Body of pancreas (tissue), 4 donors: Measurements from ENCODE around the gene DPH6.

ENCODE experiments used
- POLR2A ChIP-seq, 3 donors: fragments of 450-650 bp; IDR thresholded peaks; one replicate each; pipeline ENCODE4 v1.6.1; 2016; ENCODE audit warnings: antibody characterized with exemption in 3 of 3, mild to moderate bottlenecking in 2 of 3
- TF ChIP-seq, protein P1 (sequence below), 7 experiments: fragments of 450-650 bp in 4 of 7; fragments of 200-600 bp in 3 of 7; sonication (generic) in 3 of 7; IDR thresholded peaks; one replicate each; pipeline ENCODE4 v1.5.1; 2016 to 2019; ENCODE audit warnings: antibody characterized with exemption in 7 of 7

DNA sequence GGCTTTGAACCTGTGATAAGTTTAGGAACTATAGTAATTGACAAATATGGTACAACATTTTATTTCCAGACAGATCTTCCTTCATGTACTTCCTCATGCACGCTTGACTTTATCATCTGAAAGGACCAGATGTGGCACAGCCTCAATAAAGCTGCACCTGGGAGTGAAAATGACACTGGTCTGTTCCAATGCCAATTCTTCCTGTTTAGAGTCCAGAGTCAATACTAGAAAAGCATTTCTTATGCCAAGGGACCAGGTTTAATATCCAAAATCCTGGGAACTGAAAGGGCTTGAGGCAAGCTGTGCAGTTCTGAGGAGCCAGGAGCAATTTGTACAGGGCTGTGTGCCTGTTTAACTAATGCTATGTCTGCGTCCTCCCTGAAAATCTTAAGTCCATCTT is 15.3 kb downstream of the DPH6 start:
- TF ChIP-seq, protein P1, sequence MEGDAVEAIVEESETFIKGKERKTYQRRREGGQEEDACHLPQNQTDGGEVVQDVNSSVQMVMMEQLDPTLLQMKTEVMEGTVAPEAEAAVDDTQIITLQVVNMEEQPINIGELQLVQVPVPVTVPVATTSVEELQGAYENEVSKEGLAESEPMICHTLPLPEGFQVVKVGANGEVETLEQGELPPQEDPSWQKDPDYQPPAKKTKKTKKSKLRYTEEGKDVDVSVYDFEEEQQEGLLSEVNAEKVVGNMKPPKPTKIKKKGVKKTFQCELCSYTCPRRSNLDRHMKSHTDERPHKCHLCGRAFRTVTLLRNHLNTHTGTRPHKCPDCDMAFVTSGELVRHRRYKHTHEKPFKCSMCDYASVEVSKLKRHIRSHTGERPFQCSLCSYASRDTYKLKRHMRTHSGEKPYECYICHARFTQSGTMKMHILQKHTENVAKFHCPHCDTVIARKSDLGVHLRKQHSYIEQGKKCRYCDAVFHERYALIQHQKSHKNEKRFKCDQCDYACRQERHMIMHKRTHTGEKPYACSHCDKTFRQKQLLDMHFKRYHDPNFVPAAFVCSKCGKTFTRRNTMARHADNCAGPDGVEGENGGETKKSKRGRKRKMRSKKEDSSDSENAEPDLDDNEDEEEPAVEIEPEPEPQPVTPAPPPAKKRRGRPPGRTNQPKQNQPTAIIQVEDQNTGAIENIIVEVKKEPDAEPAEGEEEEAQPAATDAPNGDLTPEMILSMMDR (IDR thresholded peaks at IDR 0.05) = no peak
- no peak for TF ChIP-seq POLR2A (IDR thresholded peaks at IDR 0.05)
